Measurements from ENCODE around the gene HYPK.
"Not testable (repeated sequence)": the region's sequence is repeated elsewhere in the genome, so short reads cannot be mapped to it uniquely, and the experiment has no call there.

- TF ChIP-seq CTCF (IDR thresholded peaks at IDR 0.05 in 8 of 11, conservative IDR thresholded peaks at IDR 0.05 in 3 of 11); POLR2AphosphoS5 (IDR thresholded peaks at IDR 0.05): not testable (repeated sequence)
Measured at GRCh38 chr15:43802676-43803075, 2.3 kb downstream of the HYPK start.

Data from spleen (tissue), 7 donors.